SHP77 treated with DMSO at 0.1 percent for 48 hours (cell line): ENCODE results near the gene OPCML.

Experiments used
- DNase-seq: peaks from one replicate; lab custom pipeline; 2025; lab: John Stamatoyannopoulos, UW

Gene OPCML

GRCh38 chr11:133360860-133361688 lies 171.2 kb downstream of the OPCML start:
- DNase-seq, result no peak

- DNase-seq, result no peak
Measured at GRCh38 chr11:133355095-133355494, 177.2 kb downstream of the OPCML start.

- DNase-seq, result no peak
Measured at GRCh38 chr11:133354069-133354468, 178.2 kb downstream of the OPCML start.

DNA sequence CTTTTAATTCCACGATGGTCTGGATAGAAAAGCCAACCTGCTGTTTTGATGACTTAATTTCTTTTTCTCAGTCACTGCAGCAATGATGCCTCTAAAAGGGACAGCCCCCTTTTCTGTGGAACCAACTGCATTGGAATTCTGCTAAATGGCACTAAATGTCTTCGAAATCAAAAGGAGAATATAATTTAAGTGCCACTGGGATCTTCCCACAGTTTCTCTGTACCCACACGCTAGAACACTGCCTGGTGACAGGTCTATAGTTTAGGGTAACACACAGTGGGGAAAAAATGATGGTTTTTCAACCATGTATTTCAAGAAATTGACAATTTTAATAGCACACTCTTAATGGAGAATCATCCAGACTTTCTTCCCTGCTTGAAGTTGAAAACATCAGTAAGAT lies 182.3 kb downstream of the OPCML start:
- DNase-seq, result no peak

DNA sequence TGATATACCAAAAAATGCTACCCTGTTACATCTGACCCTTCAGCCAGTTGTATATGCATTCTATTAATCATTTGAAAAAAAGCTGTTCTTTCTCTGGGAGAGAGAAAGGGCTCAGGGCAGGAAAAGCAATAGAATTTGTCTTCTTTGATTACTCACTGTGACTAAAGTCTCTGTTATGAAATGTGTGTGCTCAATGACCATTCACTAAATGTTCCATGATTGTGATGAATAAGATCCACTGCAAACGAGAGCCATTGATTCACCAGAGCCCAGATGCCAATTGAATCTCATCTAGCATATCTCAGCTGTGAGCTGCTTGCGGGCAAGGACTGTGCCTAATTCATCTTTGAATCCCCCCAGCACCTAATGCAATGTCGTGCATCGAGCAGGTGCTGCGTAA lies 184.3 kb downstream of the OPCML start:
- no peak for DNase-seq

DNA sequence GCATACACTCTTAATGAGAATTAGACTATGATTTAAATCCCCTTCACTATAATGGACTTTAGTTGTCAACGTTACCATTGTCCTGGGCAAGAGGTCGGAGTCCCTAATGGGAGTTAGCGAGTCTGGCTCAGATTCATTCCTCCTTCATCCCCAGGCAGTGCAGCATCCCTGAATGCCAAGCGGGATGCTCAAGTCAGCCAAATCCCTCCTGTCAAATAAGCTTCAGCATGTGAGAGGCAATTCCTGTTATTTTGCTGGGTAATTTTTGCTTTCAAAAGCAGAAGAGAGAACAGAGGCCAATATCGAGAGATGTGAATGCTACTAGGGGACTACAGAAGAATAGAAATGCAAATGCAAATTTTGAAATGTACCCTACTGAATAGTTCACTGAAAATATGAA lies 186.2 kb downstream of the OPCML start:
- no peak for DNase-seq

GRCh38 chr11:133343951-133344350 lies 188.3 kb downstream of the OPCML start:
- DNase-seq, result no peak

DNA sequence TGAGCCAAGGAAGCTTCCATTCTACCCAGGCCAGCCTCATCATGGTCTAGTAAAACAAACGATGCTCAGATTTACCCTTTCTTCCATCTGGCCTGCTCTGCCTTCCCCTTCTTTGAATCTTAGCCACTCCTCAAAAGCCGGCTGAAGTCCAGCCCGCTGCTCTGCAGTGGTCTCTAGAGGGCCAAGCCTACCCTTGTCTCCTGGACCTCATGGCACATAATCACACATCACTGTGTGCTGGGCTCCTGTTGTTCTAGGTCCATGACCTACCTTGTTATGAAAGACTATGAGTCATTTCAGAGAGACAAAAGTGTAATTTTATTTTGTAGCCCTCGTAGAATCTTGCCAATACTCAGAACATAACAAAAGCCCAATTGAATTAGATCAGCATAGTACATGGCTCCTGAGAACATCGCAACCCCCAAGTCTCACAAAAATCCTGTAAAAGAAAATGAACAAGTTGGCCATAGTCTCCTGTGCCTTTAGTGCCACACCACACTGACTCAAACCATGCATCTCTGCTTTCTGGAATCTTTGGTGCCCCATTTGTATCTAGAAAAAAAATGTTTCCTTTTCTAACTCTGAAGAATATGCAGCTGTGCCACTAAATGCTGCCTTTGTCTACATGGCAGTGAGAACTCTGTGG lies 192.7 kb downstream of the OPCML start:
- DNase-seq, result no peak

- no peak for DNase-seq
Measured at GRCh38 chr11:133338588-133338987, 193.7 kb downstream of the OPCML start.

DNA sequence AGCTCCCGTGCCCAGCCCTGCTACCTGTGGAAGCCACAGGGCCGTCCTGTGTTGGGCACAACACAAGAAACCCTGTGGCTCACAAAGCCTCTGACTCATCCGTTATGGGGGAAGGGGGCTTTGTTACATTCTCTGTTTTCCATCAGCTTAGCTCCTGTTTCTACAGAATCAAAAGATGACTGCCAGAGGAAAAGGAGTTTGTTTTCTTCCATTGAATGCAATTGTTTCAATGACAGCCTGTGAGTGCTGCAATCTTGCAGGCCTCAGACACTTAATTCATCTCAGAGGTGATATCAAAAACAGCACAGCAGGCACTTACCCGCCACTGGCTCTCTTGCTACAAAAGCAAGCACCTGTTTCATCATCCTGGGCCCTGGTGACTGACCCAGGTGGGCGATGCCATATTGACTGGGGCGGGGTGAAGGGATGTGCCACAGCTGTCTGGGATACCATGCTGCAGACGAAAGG lies 194.3 kb downstream of the OPCML start:
- no peak for DNase-seq

- DNase-seq, result no peak
Measured at GRCh38 chr11:133337193-133337592, 195.1 kb downstream of the OPCML start.

DNA sequence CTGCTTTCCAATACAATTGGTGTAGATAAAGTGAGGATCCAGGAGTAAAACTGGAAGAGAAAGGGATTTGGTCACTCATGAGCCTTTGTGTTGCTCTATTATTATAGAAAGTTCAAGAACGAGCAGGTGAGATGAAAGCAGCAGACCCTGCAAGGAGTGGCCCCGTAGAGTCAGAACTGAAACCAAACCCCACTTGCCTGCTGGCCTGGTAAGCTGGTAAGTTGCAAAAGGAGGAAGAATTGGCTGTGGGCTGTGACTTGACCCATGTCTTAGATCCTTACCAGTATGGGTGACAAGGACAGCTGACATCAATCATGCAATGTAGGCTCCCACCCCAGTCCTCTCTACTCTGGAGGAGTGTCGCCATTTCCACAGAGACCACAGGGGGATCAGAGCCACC lies 201.3 kb downstream of the OPCML start:
- no peak for DNase-seq

DNA sequence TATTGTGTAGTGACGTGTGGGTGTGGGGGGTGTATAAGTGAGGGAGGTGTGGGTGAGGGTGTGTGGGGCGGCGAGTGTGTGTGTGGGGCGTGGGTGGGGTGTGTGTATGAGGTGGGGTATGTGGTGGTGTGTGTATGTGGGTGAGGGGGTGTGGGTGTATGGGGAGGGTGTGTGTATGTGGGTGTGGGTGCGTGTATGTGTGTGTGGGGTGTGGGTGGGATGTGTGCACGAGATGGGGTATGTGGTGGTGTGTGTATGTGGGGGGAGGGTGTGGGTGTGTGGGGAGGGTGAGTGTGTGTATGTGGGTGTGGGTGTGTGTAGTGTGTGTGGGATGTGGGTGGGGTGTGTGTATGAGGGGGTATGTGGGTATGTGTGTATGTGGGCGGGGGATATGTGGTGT lies 205.5 kb downstream of the OPCML start:
- no peak for DNase-seq

DNA sequence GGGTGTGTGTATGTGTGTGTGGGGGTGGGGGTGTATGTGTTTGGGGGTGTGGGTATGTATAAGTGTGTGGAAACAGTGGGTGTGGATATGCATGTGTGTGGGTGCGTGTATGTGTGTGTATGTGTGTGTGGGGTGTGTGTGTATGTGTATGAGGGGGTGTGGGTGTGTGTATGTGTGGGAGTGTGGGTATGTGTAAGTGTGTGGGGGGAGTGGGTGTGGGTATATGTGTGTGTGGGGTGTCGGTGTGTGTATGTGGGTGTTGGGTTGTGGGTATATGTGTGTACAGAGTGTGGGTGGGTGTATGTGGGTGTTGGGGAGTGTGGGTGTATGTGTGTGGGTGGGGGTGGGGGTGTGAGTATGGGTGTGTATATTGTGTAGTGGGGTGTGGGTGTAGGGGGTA lies 206.0 kb downstream of the OPCML start:
- DNase-seq, result no peak

GRCh38 chr11:133325711-133326110 lies 206.6 kb downstream of the OPCML start:
- DNase-seq, result no peak

GRCh38 chr11:133323354-133323753 lies 208.9 kb downstream of the OPCML start:
- DNase-seq, result no peak

DNA sequence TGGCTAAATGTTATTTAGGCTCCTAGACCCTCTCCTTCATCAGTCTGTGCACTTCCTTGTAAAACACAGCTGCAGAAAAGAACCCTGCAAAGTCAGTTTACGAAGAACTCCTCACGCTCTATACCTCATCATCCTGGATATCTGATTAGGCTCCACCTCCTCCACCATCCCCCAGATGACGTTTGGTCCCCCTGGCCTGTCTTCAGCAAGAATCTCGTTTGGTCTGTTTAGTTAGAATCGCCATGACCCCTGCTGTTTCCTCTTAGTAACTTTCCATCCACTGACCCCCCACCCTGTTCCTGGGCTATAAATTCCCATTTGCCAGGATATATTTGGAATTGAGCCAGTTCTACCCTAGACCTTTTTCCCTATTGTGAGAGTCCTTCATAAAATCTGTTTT lies 214.1 kb downstream of the OPCML start:
- no peak for DNase-seq

- DNase-seq, result no peak
Measured at GRCh38 chr11:133311230-133311629, 221.1 kb downstream of the OPCML start.

DNA sequence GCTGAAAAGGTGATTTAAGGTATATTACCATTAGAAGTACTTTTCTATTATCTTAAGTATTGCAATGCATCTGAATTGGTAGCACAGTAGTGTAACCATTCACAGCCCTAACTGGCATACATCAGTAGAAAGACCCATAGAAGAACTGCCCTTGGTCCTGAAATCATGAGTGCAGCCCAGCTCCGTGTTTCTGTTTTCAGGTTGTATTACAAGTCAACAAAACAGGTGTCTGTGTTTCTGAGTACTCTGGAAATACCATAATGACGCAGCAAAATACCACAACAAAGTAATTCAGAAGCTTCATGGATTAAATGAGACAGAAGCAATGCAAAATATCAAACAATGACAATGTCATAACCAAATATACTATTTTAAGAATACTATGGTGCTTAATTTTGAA lies 226.3 kb downstream of the OPCML start:
- DNase-seq, result no peak

GRCh38 chr11:133305208-133305956 lies 226.9 kb downstream of the OPCML start:
- DNase-seq, result no peak

GRCh38 chr11:133303262-133303661 lies 229.0 kb downstream of the OPCML start:
- no peak for DNase-seq

GRCh38 chr11:133302056-133302455 lies 230.2 kb downstream of the OPCML start:
- DNase-seq, result no peak

GRCh38 chr11:133300666-133301065 lies 231.6 kb downstream of the OPCML start:
- DNase-seq, result no peak
